NK-92 (cell line): Measurements from ENCODE around the gene ANKRD52.
"Not testable (repeated sequence)": the region's sequence is repeated elsewhere in the genome, so short reads cannot be mapped to it uniquely, and the experiment has no call there.

Experiments used
- DNase-seq: peaks from one replicate; lab custom pipeline; 2025; ENCODE audit not compliant: unreplicated experiment; lab: John Stamatoyannopoulos, UW

The ANKRD52 gene

GRCh38 chr12:56258068-56258819 is at the start of gene ANKRD52:
Gene ANKRD52 (minus strand): TSS chr12:56258384. CDS start chr12:56258269, 115 bp downstream.
- no peak for DNase-seq

DNA sequence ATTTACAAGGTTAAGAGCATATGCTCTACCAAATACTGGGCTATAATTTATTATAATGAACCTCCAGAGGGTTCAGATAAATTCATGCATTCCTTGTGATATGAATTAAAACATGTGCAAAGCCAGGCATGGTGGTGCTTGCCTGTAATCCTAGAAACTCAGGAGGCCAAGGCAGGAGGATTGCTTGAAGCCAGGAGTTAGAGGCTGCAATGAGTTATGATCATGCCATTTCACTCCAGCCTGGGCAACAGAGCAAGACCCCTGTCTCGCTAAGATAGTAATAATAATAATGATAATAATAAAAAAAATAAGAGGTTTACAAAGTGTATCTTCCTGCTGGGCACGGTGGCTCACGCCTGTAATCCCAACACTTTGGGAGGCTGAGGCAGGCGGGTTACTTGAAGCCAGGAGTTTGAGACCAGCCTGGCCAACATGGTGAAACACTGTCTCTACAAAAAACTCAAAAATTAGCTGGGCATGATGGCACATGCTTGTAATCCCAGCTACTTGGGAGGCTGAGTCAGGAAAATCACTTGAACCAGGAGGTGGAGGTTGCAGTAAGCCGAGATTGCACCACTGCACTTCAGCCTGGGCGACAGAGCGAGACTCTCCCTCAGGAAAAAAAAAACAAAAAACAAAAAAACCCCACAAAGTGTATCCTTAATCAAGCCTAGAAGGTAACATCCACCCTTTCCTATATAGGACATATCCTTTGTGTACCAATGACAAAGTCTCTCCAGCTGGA is 49.2 kb upstream of the ANKRD52 start:
- no peak for DNase-seq

- no peak for DNase-seq
Measured at GRCh38 chr12:56304872-56305590, 46.8 kb upstream of the ANKRD52 start.

GRCh38 chr12:56304276-56304675 is 46.1 kb upstream of the ANKRD52 start:
- DNase-seq = no peak

DNA sequence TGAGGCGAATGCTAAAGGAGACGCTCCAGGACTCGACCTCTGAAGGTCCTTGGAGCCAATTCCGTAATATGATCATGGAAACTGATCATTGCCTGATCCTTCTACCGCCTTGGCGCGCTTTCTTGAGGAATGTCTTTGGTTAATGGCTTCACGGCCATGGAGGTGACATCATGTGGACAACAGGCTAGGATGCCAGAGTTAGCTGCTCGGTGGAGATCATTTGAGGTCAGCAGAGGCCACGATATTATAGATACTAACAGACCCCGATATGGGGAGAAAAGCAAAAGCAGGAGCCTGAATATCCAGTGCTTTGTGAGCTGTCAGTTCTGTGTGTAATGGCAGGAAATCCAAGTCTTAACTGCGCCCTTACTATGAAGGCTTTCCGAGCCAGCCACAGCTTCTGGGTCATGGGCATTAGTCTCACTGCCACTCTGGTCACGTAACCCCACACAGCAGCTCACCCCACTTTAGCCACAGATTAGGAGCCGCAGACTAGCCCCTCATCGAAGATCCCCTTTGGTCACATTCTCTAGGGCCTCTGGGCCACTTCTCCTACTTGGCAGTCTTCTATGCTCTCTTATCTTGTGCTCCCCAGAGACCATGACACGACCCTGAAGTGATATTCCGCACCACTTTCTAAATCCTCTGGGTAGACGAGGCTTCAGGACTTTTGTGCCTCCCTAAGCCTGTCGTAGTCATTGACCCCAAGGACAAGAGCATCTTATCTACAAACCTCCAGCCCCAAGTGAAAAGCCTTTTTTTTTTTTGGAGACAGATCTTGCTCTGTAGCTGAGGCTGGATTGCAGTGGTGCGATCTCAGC is 42.7 kb upstream of the ANKRD52 start:
- DNase-seq = no peak

DNA sequence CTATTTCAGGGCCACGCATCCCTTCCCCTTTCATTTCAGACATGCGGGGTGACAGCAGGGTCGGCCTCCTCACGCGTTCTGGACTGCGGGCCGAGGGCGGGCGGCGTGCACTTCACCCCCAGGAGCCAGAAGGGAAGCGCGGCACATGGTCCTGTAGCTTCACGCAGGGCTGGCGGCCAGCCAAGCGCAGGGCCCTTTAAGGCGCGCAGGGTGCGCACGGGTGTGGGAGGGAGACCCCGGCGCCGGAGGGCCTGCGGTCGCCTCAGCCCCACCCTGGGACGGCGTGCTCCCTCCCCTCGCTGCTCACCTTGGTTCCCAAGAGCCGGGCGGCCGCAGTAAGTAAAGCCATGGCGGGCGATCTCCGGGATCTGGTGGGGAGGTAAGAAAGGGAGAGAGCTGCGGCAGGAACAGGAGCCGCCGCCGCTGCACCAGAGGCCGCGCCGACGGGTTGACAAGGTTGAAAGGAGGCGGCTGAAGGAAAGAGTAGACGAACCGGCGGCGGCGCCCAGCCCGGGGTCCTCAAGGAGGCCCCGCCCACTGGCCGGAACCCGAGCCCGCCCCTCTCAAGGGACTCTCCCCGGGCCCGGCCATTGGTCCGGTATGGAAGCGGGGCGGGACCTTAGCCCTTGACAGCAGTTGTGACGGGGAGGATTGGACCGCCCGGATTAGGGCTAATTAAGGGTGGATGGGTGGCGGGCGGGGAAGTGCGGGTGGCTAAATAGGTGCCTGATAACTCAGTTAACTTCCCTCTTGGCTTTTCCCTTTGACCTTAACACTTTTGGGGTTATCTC is 41.9 kb upstream of the ANKRD52 start, which contains the start of gene CS:
TSS of gene CS (minus strand) at position 478 of the 791 bp plus-strand sequence. CDS start at position 349, 129 bp downstream.
- peak; percentile 96 for DNase-seq

DNA sequence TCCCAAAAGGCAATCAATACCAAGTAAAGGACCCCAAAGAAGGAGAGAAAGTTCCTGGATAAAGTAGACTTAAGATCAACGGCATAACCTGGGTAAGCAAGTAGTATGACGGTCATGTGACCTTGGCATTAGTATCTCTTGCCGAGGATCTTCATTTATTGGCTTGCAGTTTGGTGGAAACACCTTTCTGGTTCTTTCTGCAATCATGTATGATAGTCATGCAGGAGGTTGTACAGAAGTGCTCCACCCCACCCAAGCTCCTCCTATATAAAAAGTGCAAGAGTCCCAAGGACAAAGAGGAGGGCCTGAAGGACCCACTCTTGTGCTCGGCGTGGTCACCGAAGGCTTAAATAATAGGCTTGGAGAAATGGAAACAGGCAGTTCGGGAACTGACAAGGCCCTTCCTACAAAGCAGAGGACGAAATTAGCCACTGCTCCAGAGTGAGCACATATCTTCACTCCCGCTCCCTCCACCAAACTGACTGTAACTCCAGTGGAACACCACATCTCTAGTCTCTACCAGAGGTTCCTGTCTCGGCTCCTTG is 41.2 kb upstream of the ANKRD52 start:
- no peak for DNase-seq

- no peak for DNase-seq
Measured at GRCh38 chr12:56298828-56299227, 40.6 kb upstream of the ANKRD52 start.

GRCh38 chr12:56297400-56297799 is 39.2 kb upstream of the ANKRD52 start:
- DNase-seq = no peak

GRCh38 chr12:56296295-56296694 is 38.1 kb upstream of the ANKRD52 start:
- DNase-seq = no peak

GRCh38 chr12:56293795-56294194 is 35.6 kb upstream of the ANKRD52 start:
- DNase-seq = no peak

GRCh38 chr12:56288705-56289387 is 30.7 kb upstream of the ANKRD52 start:
- no peak for DNase-seq

GRCh38 chr12:56286044-56286830 is 28.1 kb upstream of the ANKRD52 start:
- DNase-seq = no peak

- DNase-seq = not testable (repeated sequence)
Measured at GRCh38 chr12:56284263-56284662, 26.1 kb upstream of the ANKRD52 start.

DNA sequence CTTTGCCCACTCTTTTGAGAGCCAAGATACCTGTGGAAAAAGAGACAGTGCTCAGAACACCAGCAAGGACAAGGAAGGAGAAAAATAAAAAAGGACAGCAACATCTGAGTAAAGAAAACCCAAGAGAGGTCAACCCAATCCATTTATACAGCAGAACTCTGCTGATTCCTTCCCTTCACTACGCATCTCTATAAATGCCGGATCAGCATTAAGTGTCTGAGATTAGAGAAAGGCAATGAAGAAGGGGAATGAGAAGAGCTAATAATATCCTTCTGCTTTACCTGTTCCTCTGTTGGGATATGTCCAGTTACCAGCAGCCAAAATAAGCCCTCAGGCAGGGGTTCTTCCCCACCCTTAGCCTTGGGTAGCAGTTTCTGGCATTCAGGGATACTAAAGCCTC is 24.4 kb upstream of the ANKRD52 start:
- DNase-seq = no peak

GRCh38 chr12:56282030-56282429 is 23.8 kb upstream of the ANKRD52 start:
- DNase-seq = no peak

DNA sequence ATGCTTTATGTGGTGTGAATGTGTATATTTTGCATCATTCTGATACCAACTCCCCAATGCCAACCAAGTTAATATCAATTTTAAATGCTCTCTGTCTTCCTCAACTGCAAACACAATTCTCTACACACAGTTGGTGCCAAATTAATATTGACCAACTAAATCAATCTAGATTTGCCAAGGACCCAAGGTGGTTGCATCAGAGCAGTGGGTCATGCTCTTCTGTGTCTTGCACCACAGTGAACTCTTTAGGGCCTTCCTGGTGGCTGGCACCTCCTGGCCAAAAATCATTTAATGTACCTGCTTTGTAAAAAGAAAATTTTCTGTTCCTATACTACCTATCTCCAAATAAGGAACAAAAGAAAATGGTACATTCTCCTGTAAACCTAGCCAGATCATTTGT is 22.7 kb upstream of the ANKRD52 start:
- DNase-seq = no peak

DNA sequence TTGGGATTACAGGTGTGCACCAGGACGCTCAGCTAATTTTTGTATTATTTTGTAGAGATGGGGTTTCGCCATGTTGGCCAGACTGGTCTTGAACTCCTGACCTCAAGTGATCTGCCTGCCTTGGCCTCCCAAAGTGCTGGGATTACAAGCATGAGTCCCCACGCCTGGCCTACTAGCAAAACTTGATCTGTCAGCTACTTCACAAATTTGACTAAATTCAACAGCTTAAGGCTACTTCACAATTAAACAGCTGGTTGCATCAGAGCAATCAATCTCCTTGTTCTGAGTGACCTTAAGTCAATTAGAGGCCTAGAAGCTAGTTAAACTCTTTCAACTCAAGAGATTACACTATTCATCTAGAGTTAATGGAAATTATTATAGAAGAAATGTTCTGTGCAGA is 20.7 kb upstream of the ANKRD52 start:
- DNase-seq = no peak
